ENCODE results near the gene ZMPSTE24.

Gene ZMPSTE24

GRCh38 chr1:40266786-40267535 lies 8.9 kb downstream of the ZMPSTE24 start:
- TF ChIP-seq OSR1 (CRISPR knock-in tag; IDR thresholded peaks at IDR 0.05) = no peak
- TF ChIP-seq RARB (CRISPR knock-in tag; IDR thresholded peaks at IDR 0.05) = no peak
- TF ChIP-seq ARNTL (CRISPR knock-in tag; IDR thresholded peaks at IDR 0.05; ENCODE audit: borderline replicate concordance, low read depth) = no peak
- no peak for TF ChIP-seq ZFP3 (CRISPR knock-in tag; IDR thresholded peaks at IDR 0.05)
- no peak for TF ChIP-seq PATZ1 (CRISPR knock-in tag; IDR thresholded peaks at IDR 0.05; ENCODE audit: borderline replicate concordance)
- TF ChIP-seq POU6F1 (CRISPR knock-in tag; IDR thresholded peaks at IDR 0.05; ENCODE audit: borderline replicate concordance, low read depth) = no peak
- TF ChIP-seq ZNF565 (CRISPR knock-in tag; conservative IDR thresholded peaks at IDR 0.05; ENCODE audit: low read depth) = no peak
- no peak for TF ChIP-seq CSDC2 (CRISPR knock-in tag; IDR thresholded peaks at IDR 0.05)
- no peak for TF ChIP-seq ZNF8 (CRISPR knock-in tag; IDR thresholded peaks at IDR 0.05)
- TF ChIP-seq CREB5 (CRISPR knock-in tag; IDR thresholded peaks at IDR 0.05; ENCODE audit: low read depth) = no peak
- no peak for TF ChIP-seq ISL1 (CRISPR knock-in tag; IDR thresholded peaks at IDR 0.05)
- no peak for TF ChIP-seq TOX (CRISPR knock-in tag; IDR thresholded peaks at IDR 0.05; ENCODE audit: borderline replicate concordance)
- TF ChIP-seq TSHZ2 (CRISPR knock-in tag; IDR thresholded peaks at IDR 0.05) = no peak
- no peak for TF ChIP-seq ESRRG (CRISPR knock-in tag; IDR thresholded peaks at IDR 0.05)
- no peak for TF ChIP-seq ZNF70 (CRISPR knock-in tag; IDR thresholded peaks at IDR 0.05)
- ATAC-seq = no peak

- TF ChIP-seq ISL1 (CRISPR knock-in tag; IDR thresholded peaks at IDR 0.05) = peak; percentile 76
- TF ChIP-seq ZFP30 (CRISPR knock-in tag; IDR thresholded peaks at IDR 0.05) = no peak
- TF ChIP-seq ZFP3 (CRISPR knock-in tag; IDR thresholded peaks at IDR 0.05) = 0 out of 2 replicates have a peak, but pooled peaks have one; percentile 36
- peak; percentile 93 for ATAC-seq
Measured at GRCh38 chr1:40267767-40268187, 9.7 kb downstream of the ZMPSTE24 start.

- no peak for ATAC-seq
- no peak; the same call in 1 of the 2 replicates for TF ChIP-seq CSDC2 (CRISPR knock-in tag; IDR thresholded peaks at IDR 0.05)
- no peak for TF ChIP-seq ZNF8 (CRISPR knock-in tag; IDR thresholded peaks at IDR 0.05)
- TF ChIP-seq SNAI2 (CRISPR knock-in tag; IDR thresholded peaks at IDR 0.05) = no peak
- TF ChIP-seq PATZ1 (CRISPR knock-in tag; IDR thresholded peaks at IDR 0.05; ENCODE audit: borderline replicate concordance) = no peak
- no peak for TF ChIP-seq TOX (CRISPR knock-in tag; IDR thresholded peaks at IDR 0.05; ENCODE audit: borderline replicate concordance)
- TF ChIP-seq RARB (CRISPR knock-in tag; IDR thresholded peaks at IDR 0.05) = no peak
Measured at GRCh38 chr1:40268211-40268610, 10.2 kb downstream of the ZMPSTE24 start.
